ENCODE data around the gene ZBTB12. TPM values are rescaled to one million over a fixed set of nuclear protein-coding genes. Genes with fewer than 3 reads are reported as not detected.

ZBTB12 gene
- polyA plus RNA-seq, 3 donors = 0.11 TPM; not detected in 2

- intact Hi-C loops (cut with micrococcal nuclease) = loop anchor here (2.0 to 10.0 kb wide), 3 partner anchors 25 to 317 kb away; partner anchors contain the start of genes ATP6V1G2 (in 1 of the 2), DDX39B (in 1 of the 2), EHMT2 (in 1 of the 2) and NFKBIL1 (in 1 of the 2)
- Mint-ChIP-seq H3K36me3 (peaks cover 33 to 46% of the 10 kb centered on the region in 2 donors), H3K27ac (peak overlapping the region; percentile 93 to 98 (median 96)), H3K27me3 (ENCODE audit: low read depth in 3 of 3) (peaks cover 0 to 2% (median 2%) of the 10 kb centered on the region in 3 donors), H3K4me3 (peak overlapping the region; percentile 94 to 98), H3K9me3 (peaks cover 0 to 2% (median 0%) of the 10 kb centered on the region in 7 donors), H3K4me1 (peaks cover 23% of the 10 kb centered on the region)
- Histone ChIP-seq H3K36me3 (replicated peaks in 1 of 2; ENCODE audit: control insufficient read depth in 1 of 2, insufficient read depth in 2 of 2, low read length in 2 of 2) (peaks cover 35 to 44% of the 10 kb centered on the region in 2 donors), H3K4me2 (replicated peaks; ENCODE audit: extremely low read depth, low read length, poor library complexity, severe bottlenecking) (peak overlapping the region; percentile 84), H3K9me3 (replicated peaks in 1 of 2; ENCODE audit: control insufficient read depth in 1 of 2, insufficient read depth in 1 of 2, low read length in 2 of 2) (no peaks in the 10 kb centered on the region), H3K27ac (ENCODE audit: low read depth in 1 of 2, low read length in 2 of 2) (peak overlapping the region; percentile 72 to 89), H4K20me1 (ENCODE audit: insufficient read depth, low read length) (peaks cover 6% of the 10 kb centered on the region), H3K9ac (ENCODE audit: insufficient read depth, low read length, poor library complexity, severe bottlenecking) (peak overlapping the region; percentile 83), H3K4me1 (ENCODE audit: control insufficient read depth in 1 of 2, insufficient read depth in 2 of 2, low read length in 2 of 2) (peaks cover 22 to 28% of the 10 kb centered on the region in 2 donors), H2AFZ (ENCODE audit: insufficient read depth, low read depth, low read length, poor library complexity, severe bottlenecking) (peak overlapping the region; percentile 80), H3K27me3 (ENCODE audit: control insufficient read depth in 2 of 2, insufficient read depth in 2 of 2, low read length in 2 of 2) (no peaks in the 10 kb centered on the region), H3K4me3 (replicated peaks in 1 of 3; ENCODE audit: low read depth in 2 of 3, low read length in 3 of 3) (peak overlapping the region; percentile 55 to 97 (median 85)), H3K79me2 (ENCODE audit: insufficient read depth, low read length) (peaks cover 16% of the 10 kb centered on the region)
- DNase-seq = no peak
- TF ChIP-seq, protein P1, sequence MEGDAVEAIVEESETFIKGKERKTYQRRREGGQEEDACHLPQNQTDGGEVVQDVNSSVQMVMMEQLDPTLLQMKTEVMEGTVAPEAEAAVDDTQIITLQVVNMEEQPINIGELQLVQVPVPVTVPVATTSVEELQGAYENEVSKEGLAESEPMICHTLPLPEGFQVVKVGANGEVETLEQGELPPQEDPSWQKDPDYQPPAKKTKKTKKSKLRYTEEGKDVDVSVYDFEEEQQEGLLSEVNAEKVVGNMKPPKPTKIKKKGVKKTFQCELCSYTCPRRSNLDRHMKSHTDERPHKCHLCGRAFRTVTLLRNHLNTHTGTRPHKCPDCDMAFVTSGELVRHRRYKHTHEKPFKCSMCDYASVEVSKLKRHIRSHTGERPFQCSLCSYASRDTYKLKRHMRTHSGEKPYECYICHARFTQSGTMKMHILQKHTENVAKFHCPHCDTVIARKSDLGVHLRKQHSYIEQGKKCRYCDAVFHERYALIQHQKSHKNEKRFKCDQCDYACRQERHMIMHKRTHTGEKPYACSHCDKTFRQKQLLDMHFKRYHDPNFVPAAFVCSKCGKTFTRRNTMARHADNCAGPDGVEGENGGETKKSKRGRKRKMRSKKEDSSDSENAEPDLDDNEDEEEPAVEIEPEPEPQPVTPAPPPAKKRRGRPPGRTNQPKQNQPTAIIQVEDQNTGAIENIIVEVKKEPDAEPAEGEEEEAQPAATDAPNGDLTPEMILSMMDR (IDR thresholded peaks at IDR 0.05) = no peak
- WGBS (ENCODE audit: insufficient coverage) = 42% methylated on average over 16 of the region's 17 CpGs
These were observed 40.0 kb downstream of the ZBTB12 start for GRCh38 chr6:31861919-31862343.

- Histone ChIP-seq H3K9ac (ENCODE audit: insufficient read depth, low read length, poor library complexity, severe bottlenecking) (no peak overlapping the region), H3K36me3 (replicated peaks in 1 of 2; ENCODE audit: control insufficient read depth in 1 of 2, insufficient read depth in 2 of 2, low read length in 2 of 2) (peaks cover 36 to 47% of the 10 kb centered on the region in 2 donors), H3K9me3 (replicated peaks in 1 of 2; ENCODE audit: control insufficient read depth in 1 of 2, insufficient read depth in 1 of 2, low read length in 2 of 2) (no peaks in the 10 kb centered on the region), H2AFZ (ENCODE audit: insufficient read depth, low read depth, low read length, poor library complexity, severe bottlenecking) (no peak overlapping the region), H3K4me2 (replicated peaks; ENCODE audit: extremely low read depth, low read length, poor library complexity, severe bottlenecking) (no peak overlapping the region), H3K27ac (ENCODE audit: low read depth in 1 of 2, low read length in 2 of 2) (no peak overlapping the region), H3K4me1 (ENCODE audit: control insufficient read depth in 1 of 2, insufficient read depth in 2 of 2, low read length in 2 of 2) (peaks cover 22 to 28% of the 10 kb centered on the region in 2 donors), H3K4me3 (replicated peaks in 1 of 3; ENCODE audit: low read depth in 2 of 3, low read length in 3 of 3) (no peak overlapping the region), H3K79me2 (ENCODE audit: insufficient read depth, low read length) (peaks cover 16% of the 10 kb centered on the region), H4K20me1 (ENCODE audit: insufficient read depth, low read length) (peaks cover 6% of the 10 kb centered on the region), H3K27me3 (ENCODE audit: control insufficient read depth in 2 of 2, insufficient read depth in 2 of 2, low read length in 2 of 2) (no peaks in the 10 kb centered on the region)
- intact Hi-C loops (cut with micrococcal nuclease) = loop anchor here (5.0 to 10.0 kb wide), 2 partner anchors 36 to 316 kb away; partner anchors contain the start of genes ATP6V1G2 (in 1 of the 2), DDX39B (in 1 of the 2), EHMT2 (in 1 of the 2) and NFKBIL1 (in 1 of the 2)
- Mint-ChIP-seq H3K4me3 (no peak overlapping the region), H3K27ac (peak overlapping the region in 3 of 7 donors; percentile 7 to 50 (median 28)), H3K4me1 (peaks cover 23% of the 10 kb centered on the region), H3K36me3 (peaks cover 35 to 53% of the 10 kb centered on the region in 2 donors), H3K27me3 (ENCODE audit: low read depth in 3 of 3) (peaks cover 0 to 2% (median 2%) of the 10 kb centered on the region in 3 donors), H3K9me3 (peaks cover 0 to 2% (median 0%) of the 10 kb centered on the region in 7 donors)
- 93% methylated on average over 3 of the region's 7 CpGs for WGBS (ENCODE audit: insufficient coverage)
- DNase-seq = no peak
- TF ChIP-seq, protein P1 (IDR thresholded peaks at IDR 0.05) = no peak
These were observed 40.7 kb downstream of the ZBTB12 start for GRCh38 chr6:31861150-31861549.

Measured in CD14-positive monocyte (primary cell).